ENCODE measurements around the gene FBN2. TPM values are rescaled to one million over a fixed set of nuclear protein-coding genes. Genes with fewer than 3 reads are reported as not detected.
"Not testable (repeated sequence)": the region's sequence is repeated elsewhere in the genome, so short reads cannot be mapped to it uniquely, and the experiment has no call there.

The FBN2 gene
- total RNA-seq, 1 donor from 2014 or later = not detected

- intact Hi-C loops (cut with micrococcal nuclease) = no loop called here
- no peaks in the 10 kb centered on the region for H3K9me3 Mint-ChIP-seq
- H3K27me3 Mint-ChIP-seq (ENCODE audit: low read depth) = no peaks in the 10 kb centered on the region
- no peak for DNase-seq (ENCODE audit: low spot score)
- H3K36me3 Mint-ChIP-seq (ENCODE audit: low read depth) = no peaks in the 10 kb centered on the region
- H3K27ac Mint-ChIP-seq = no peak overlapping the region
- no peaks in the 10 kb centered on the region for H3K4me1 Mint-ChIP-seq (ENCODE audit: low read depth)
- H3K4me3 Mint-ChIP-seq (ENCODE audit: low read depth) = no peak overlapping the region
These were observed 73.4 kb downstream of the FBN2 start for GRCh38 chr5:128464596-128464995.

DNA sequence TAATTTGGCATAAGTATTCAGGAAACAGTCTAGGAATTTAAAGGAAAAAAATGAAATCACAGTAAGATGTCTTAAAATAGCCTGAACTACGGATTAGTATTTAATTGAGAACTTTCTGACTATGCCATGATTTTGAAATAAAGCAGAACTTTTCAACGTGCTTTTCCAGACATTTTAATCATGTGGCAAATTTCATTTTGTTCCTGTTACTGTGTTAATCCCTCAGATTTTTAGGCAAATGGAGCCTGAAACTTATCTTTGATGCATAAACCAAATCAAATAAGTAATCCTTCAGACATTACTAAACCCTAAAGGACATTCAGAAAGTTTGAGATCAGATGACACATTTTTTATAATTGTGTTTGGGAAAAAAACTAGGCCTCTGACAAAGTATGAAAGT, 75.7 kb downstream of the FBN2 start:
- no peak for DNase-seq (ENCODE audit: low spot score)
- H3K27ac Mint-ChIP-seq = no peak overlapping the region
- intact Hi-C loops (cut with micrococcal nuclease) = no loop called here
- H3K4me3 Mint-ChIP-seq (ENCODE audit: low read depth) = no peak overlapping the region
- no peaks in the 10 kb centered on the region for H3K27me3 Mint-ChIP-seq (ENCODE audit: low read depth)
- no peaks in the 10 kb centered on the region for H3K4me1 Mint-ChIP-seq (ENCODE audit: low read depth)
- H3K36me3 Mint-ChIP-seq (ENCODE audit: low read depth) = no peaks in the 10 kb centered on the region
- peaks cover 6% of the 10 kb centered on the region for H3K9me3 Mint-ChIP-seq

- H3K4me3 Mint-ChIP-seq (ENCODE audit: low read depth); DNase-seq (ENCODE audit: low spot score); H3K4me1 Mint-ChIP-seq (ENCODE audit: low read depth); H3K27ac Mint-ChIP-seq; H3K27me3 Mint-ChIP-seq (ENCODE audit: low read depth); H3K36me3 Mint-ChIP-seq (ENCODE audit: low read depth); intact Hi-C loops (cut with micrococcal nuclease): not testable (repeated sequence)
- peaks cover 11% of the 10 kb centered on the region for H3K9me3 Mint-ChIP-seq
These were observed 80.7 kb downstream of the FBN2 start for GRCh38 chr5:128457147-128457915.

GRCh38 chr5:128455841-128456361, 82.1 kb downstream of the FBN2 start:
- Mint-ChIP-seq H3K9me3 (peaks cover 11% of the 10 kb centered on the region), H3K4me1 (ENCODE audit: low read depth) (no peaks in the 10 kb centered on the region), H3K4me3 (ENCODE audit: low read depth) (no peak overlapping the region), H3K27ac (no peak overlapping the region), H3K27me3 (ENCODE audit: low read depth) (no peaks in the 10 kb centered on the region), H3K36me3 (ENCODE audit: low read depth) (no peaks in the 10 kb centered on the region)
- no peak for DNase-seq (ENCODE audit: low spot score)
- intact Hi-C loops (cut with micrococcal nuclease) = no loop called here

DNA sequence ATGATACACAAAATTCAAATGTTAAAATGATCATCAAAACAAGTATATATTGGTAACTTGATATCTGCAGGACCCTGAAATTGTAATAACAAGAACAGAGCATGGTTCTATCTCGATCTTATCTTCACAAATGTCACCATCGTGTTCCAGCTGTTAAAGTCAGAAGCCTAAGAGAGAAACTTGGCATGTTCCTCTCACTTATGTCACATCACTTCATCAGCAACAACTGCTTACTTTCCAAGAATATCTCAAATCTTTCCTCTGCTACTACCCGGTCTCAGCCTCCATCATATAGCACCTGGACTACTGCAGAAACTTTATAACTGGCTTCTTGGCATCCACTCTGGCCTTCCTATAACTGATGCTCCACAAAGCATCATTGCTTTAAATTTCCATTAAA, 84.9 kb downstream of the FBN2 start:
- Mint-ChIP-seq H3K27ac (no peak overlapping the region), H3K4me1 (ENCODE audit: low read depth) (no peaks in the 10 kb centered on the region), H3K9me3 (peaks cover 10% of the 10 kb centered on the region), H3K36me3 (ENCODE audit: low read depth) (no peaks in the 10 kb centered on the region), H3K27me3 (ENCODE audit: low read depth) (no peaks in the 10 kb centered on the region), H3K4me3 (ENCODE audit: low read depth) (no peak overlapping the region)
- intact Hi-C loops (cut with micrococcal nuclease) = no loop called here
- no peak for DNase-seq (ENCODE audit: low spot score)

- H3K36me3 Mint-ChIP-seq (ENCODE audit: low read depth); H3K4me1 Mint-ChIP-seq (ENCODE audit: low read depth); H3K27ac Mint-ChIP-seq; H3K4me3 Mint-ChIP-seq (ENCODE audit: low read depth); DNase-seq (ENCODE audit: low spot score); intact Hi-C loops (cut with micrococcal nuclease); H3K27me3 Mint-ChIP-seq (ENCODE audit: low read depth): not testable (repeated sequence)
- peaks cover 16% of the 10 kb centered on the region for H3K9me3 Mint-ChIP-seq
These were observed 90.8 kb downstream of the FBN2 start for GRCh38 chr5:128447224-128447623.

DNA sequence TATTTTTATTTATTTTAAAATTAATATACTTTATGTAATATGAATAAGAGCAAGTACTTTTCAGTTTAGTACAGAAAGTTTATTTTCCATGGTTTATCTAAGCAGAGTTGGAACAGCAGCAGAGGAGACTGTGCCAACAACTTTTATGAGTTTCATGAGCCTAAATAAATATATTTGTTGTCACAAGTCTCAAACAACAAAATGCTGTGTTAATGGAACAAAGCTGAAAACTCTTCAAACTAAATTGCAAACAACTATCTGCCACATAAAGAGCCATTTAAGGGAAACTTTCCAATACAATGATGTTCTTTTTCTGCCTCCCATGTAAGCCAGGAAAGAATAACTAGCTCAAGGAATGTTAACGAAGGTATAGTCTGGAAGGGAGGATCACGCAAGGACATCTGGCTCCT, 96.1 kb downstream of the FBN2 start:
- Mint-ChIP-seq H3K27me3 (ENCODE audit: low read depth) (no peaks in the 10 kb centered on the region), H3K4me3 (ENCODE audit: low read depth) (no peak overlapping the region), H3K27ac (no peak overlapping the region), H3K9me3 (peaks cover 2% of the 10 kb centered on the region), H3K4me1 (ENCODE audit: low read depth) (no peaks in the 10 kb centered on the region), H3K36me3 (ENCODE audit: low read depth) (no peaks in the 10 kb centered on the region)
- intact Hi-C loops (cut with micrococcal nuclease) = no loop called here
- no peak for DNase-seq (ENCODE audit: low spot score)

DNA sequence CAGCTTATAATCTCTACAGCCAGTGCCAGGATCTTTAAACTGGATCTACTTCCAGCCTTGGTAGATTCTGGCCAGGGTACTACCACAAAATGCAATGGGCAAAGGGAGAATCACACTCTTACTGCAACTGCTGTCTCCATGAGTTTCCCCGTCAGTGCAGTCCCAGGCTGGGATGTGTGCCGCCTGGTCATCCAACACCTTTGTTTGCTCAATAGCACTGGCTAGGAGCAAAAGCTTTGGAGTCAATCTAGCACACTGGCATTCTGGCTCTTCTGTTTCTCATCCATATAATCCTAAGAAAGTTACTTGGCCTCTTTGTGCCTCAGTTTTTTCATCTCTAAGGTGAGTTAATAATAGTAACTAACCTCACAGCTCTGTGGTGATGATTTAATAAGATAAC, 96.9 kb downstream of the FBN2 start:
- Mint-ChIP-seq H3K4me3 (ENCODE audit: low read depth) (no peak overlapping the region), H3K9me3 (no peaks in the 10 kb centered on the region), H3K36me3 (ENCODE audit: low read depth) (no peaks in the 10 kb centered on the region), H3K27ac (no peak overlapping the region), H3K27me3 (ENCODE audit: low read depth) (no peaks in the 10 kb centered on the region), H3K4me1 (ENCODE audit: low read depth) (no peaks in the 10 kb centered on the region)
- intact Hi-C loops (cut with micrococcal nuclease) = no loop called here
- no peak for DNase-seq (ENCODE audit: low spot score)

DNA sequence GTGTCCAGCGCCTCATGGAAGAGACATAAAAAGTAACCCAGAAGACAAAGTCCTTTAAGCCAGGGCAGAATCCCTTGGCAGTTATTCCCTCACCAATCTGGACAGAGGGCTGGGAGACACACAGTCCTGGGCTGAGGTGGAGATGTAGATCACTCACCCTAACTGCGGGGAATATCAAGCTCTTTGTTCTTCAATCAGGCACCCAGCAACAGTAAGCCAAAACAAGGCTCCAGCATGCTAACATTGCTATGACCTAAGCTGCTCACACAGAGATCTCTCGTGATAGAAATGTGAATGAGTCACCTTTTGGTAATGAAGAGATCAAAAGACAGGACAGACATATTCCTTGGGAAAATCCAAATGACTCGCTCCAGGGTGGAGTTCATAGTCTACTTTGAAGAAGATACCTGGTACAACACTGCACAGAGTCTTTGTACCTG, 101.3 kb downstream of the FBN2 start:
- H3K4me1 Mint-ChIP-seq (ENCODE audit: low read depth) = no peaks in the 10 kb centered on the region
- H3K9me3 Mint-ChIP-seq = no peaks in the 10 kb centered on the region
- intact Hi-C loops (cut with micrococcal nuclease) = no loop called here
- no peaks in the 10 kb centered on the region for H3K36me3 Mint-ChIP-seq (ENCODE audit: low read depth)
- no peak overlapping the region for H3K27ac Mint-ChIP-seq
- DNase-seq (ENCODE audit: low spot score) = no peak
- H3K4me3 Mint-ChIP-seq (ENCODE audit: low read depth) = no peak overlapping the region
- no peaks in the 10 kb centered on the region for H3K27me3 Mint-ChIP-seq (ENCODE audit: low read depth)

- intact Hi-C loops (cut with micrococcal nuclease) = no loop called here
- Mint-ChIP-seq H3K4me1 (ENCODE audit: low read depth) (no peaks in the 10 kb centered on the region), H3K27ac (no peak overlapping the region), H3K27me3 (ENCODE audit: low read depth) (no peaks in the 10 kb centered on the region), H3K9me3 (no peaks in the 10 kb centered on the region), H3K36me3 (ENCODE audit: low read depth) (no peaks in the 10 kb centered on the region), H3K4me3 (ENCODE audit: low read depth) (no peak overlapping the region)
- DNase-seq (ENCODE audit: low spot score) = no peak
These were observed 102.2 kb downstream of the FBN2 start for GRCh38 chr5:128435861-128436260.

DNA sequence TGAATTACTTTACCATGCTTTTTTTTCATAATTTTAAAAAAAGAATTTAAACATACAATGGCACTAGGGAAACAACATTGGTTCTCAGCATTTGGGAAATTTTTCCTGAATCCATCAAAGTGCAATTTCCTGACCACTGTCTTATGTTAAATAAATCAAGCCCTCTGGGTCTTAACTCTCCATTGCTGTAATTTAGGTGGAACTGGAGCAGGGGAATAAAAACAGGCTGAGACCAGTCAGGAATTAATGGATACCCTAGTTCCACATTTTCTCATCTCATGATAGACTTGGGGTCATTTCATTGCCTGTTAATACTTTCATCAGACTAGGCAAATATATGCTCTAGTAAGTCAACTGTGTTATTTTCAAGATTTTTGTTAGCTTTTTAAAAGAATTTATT, 103.1 kb downstream of the FBN2 start:
- no peaks in the 10 kb centered on the region for H3K27me3 Mint-ChIP-seq (ENCODE audit: low read depth)
- H3K36me3 Mint-ChIP-seq (ENCODE audit: low read depth) = no peaks in the 10 kb centered on the region
- no peak overlapping the region for H3K4me3 Mint-ChIP-seq (ENCODE audit: low read depth)
- no peaks in the 10 kb centered on the region for H3K4me1 Mint-ChIP-seq (ENCODE audit: low read depth)
- H3K9me3 Mint-ChIP-seq = no peaks in the 10 kb centered on the region
- DNase-seq (ENCODE audit: low spot score) = no peak
- intact Hi-C loops (cut with micrococcal nuclease) = no loop called here
- H3K27ac Mint-ChIP-seq = no peak overlapping the region

- DNase-seq (ENCODE audit: low spot score) = no peak
- no peaks in the 10 kb centered on the region for H3K4me1 Mint-ChIP-seq (ENCODE audit: low read depth)
- H3K27me3 Mint-ChIP-seq (ENCODE audit: low read depth) = no peaks in the 10 kb centered on the region
- H3K36me3 Mint-ChIP-seq (ENCODE audit: low read depth) = no peaks in the 10 kb centered on the region
- no peak overlapping the region for H3K27ac Mint-ChIP-seq
- H3K9me3 Mint-ChIP-seq = no peaks in the 10 kb centered on the region
- intact Hi-C loops (cut with micrococcal nuclease) = no loop called here
- no peak overlapping the region for H3K4me3 Mint-ChIP-seq (ENCODE audit: low read depth)
These were observed 105.1 kb downstream of the FBN2 start for GRCh38 chr5:128432913-128433440.

DNA sequence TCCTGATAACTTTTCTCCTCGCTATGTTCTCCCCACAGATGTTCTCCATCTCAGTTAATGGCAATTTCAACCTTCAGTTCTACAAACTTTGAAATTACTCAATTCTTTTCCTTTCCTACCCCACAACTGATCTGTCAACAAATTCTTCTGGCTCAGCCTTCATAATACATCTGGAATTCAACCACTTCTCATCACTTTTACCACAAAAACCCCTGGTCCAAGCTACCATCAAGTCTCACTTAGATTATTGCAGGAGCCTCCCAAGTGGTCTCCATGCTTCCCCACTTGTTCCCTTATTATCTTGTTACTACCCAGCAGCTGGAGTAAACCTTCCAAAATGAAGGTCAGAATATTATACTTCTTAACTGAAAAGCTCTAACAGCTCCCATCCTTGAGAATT, 110.1 kb downstream of the FBN2 start:
- Mint-ChIP-seq H3K27ac (no peak overlapping the region), H3K36me3 (ENCODE audit: low read depth) (no peaks in the 10 kb centered on the region), H3K9me3 (no peaks in the 10 kb centered on the region), H3K27me3 (ENCODE audit: low read depth) (no peaks in the 10 kb centered on the region), H3K4me1 (ENCODE audit: low read depth) (no peaks in the 10 kb centered on the region), H3K4me3 (ENCODE audit: low read depth) (no peak overlapping the region)
- no peak for DNase-seq (ENCODE audit: low spot score)
- intact Hi-C loops (cut with micrococcal nuclease) = no loop called here

Measured in activated T-helper 2 cell treated with anti-CD3 and anti-CD28 coated beads, Interferon-gamma antibody, Interleukin-2, Interleukin-4, amounts not matched to agents 10 μg/mL and 5 μg/mL and 100 μg/mL, durations not matched to agents 14 hours and 24 hours and 36 hours (primary cell).